ENCODE results near the gene LYL1.

The LYL1 gene

GRCh38 chr19:13094771-13095392 is 7.8 kb downstream of the LYL1 start:
- peak in 1 of 58 donors; percentile 32 for DNase-seq

DNA sequence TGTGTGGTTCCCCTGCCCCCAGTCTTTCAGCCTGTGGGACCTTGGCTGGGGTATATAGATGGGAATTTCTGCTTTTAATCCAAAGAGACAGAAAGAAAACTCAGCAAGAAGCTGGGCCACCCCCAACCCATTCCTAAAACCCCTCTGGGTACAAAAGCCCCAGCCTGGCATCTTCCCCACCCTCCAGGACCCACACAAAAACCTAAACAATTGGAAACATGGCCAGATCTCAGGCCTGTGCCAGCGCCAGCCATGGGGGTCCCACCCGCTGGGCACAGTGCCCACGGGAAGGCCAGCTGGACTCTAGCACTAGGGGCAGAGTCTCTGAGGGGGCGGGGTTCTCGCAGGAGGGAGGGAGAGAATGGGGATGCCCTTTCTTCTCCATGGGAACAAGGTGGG is 8.6 kb downstream of the LYL1 start:
- DNase-seq: peak in 15 of 58 donors; percentile 28 to 86 (median 65)

GRCh38 chr19:13093407-13094105 is 9.1 kb downstream of the LYL1 start:
- peak in 55 of 58 donors; percentile 16 to 89 (median 74) for DNase-seq

GRCh38 chr19:13092606-13093235 is 9.9 kb downstream of the LYL1 start:
- no peak for DNase-seq

GRCh38 chr19:13092158-13092543 is 10.5 kb downstream of the LYL1 start:
- DNase-seq: no peak

DNA sequence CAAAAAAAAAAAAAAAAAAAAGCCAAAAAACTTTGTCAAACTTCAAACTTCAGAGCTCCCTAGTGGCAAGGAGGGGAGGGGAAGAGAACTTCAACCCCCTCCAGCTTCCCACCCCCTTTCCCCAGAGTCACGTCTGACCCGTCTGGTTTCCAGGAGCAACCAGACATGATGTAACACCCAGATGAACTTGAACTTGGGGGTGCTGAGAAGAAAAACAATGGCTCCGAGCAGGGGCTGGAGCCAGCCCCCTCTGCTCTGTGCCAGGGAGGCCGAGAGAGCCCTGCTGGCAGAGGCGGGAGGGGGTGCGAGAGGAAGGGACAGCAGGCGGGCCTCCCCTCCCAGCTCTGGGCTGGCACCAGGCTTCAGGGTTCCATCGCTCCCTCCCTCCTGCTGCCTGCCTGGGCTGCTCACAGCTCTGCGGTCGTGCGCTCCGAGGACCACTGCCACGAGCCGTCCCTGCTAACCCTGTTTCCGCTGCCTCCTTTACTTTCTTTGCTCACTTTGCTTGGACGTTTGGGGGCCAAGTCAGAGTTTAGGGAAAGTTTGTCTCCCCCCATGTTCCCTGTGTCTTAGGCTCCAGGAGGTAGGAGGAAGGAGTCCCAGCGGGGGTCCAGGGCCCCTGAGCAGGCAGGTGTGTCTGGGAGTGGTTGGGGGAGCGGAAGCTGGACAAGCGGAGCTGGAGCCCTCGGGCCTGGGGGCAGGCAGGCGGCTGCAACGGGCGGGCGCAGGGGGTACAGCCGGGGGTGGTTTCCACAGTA is 11.1 kb downstream of the LYL1 start:
- DNase-seq: peak in 51 of 58 donors; percentile 15 to 88 (median 69)

DNA sequence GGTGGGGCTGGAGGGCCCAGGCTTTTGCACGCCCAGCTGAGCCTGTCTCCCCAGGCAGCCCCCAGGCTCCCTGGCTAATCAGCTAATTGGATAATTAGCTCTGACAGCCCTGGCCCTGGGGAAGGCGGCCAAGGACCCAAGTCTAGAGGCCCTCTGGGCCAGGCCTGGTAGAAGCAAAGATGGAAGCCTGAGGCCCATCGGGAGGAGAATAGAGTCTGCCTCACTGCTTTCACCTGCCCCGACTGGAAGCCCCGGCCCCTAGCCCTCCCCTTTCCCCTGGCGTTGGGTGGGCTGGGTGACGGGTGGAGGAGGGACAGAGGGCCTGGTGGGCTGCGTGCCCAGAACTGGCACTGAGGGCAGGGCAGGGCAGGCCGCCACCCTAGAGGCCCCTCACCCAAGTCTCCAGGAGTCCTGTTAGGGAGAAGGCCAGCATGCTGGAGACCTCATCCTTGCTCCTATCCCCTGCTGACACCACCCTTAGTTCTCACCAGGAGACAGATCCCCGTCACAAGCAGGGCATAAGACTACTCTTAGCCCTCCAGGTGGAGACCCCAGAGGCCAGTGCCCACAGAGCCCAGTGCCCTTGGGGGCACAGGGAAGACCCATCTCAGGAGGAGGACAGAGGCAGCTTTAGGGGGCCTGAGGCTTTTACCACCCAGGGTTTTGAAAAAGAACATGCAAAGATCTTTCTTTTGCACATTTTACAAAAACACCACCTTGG is 12.0 kb downstream of the LYL1 start:
- no peak for DNase-seq

GRCh38 chr19:13089857-13090507 is 12.7 kb downstream of the LYL1 start:
- DNase-seq: no peak

- DNase-seq: no peak
Observed at GRCh38 chr19:13089139-13089856, 13.4 kb downstream of the LYL1 start.

- no peak for DNase-seq
Observed at GRCh38 chr19:13087795-13088537, 14.7 kb downstream of the LYL1 start.

GRCh38 chr19:13087295-13087694 is 15.4 kb downstream of the LYL1 start:
- DNase-seq: no peak

- DNase-seq: no peak
Observed at GRCh38 chr19:13086341-13086740, 16.3 kb downstream of the LYL1 start.

DNA sequence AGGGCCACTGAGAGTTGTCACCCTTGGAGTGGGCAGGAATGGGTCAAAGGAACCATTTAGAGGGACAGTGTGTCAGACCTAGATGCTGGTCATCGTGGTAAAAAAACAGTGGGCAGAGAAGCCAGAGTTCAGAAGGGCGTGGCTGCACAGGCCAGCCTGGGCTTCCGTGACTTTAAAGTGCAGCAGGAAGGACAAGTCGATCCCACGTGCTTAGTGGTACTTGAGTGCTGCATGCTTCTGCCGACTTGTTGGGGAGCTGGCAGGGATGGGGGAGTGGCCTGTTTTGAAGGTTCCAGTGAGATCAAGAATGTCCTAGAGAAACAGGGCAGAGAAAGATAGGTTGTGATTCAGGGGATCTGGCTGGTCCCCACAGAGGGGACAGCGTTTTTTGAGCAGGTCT is 17.0 kb downstream of the LYL1 start:
- no peak for DNase-seq

- peak in 12 of 58 donors; percentile 35 to 55 (median 44) for DNase-seq
Observed at GRCh38 chr19:13083627-13084026, 19.0 kb downstream of the LYL1 start.

GRCh38 chr19:13083008-13083404 is 19.7 kb downstream of the LYL1 start:
- no peak for DNase-seq

DNA sequence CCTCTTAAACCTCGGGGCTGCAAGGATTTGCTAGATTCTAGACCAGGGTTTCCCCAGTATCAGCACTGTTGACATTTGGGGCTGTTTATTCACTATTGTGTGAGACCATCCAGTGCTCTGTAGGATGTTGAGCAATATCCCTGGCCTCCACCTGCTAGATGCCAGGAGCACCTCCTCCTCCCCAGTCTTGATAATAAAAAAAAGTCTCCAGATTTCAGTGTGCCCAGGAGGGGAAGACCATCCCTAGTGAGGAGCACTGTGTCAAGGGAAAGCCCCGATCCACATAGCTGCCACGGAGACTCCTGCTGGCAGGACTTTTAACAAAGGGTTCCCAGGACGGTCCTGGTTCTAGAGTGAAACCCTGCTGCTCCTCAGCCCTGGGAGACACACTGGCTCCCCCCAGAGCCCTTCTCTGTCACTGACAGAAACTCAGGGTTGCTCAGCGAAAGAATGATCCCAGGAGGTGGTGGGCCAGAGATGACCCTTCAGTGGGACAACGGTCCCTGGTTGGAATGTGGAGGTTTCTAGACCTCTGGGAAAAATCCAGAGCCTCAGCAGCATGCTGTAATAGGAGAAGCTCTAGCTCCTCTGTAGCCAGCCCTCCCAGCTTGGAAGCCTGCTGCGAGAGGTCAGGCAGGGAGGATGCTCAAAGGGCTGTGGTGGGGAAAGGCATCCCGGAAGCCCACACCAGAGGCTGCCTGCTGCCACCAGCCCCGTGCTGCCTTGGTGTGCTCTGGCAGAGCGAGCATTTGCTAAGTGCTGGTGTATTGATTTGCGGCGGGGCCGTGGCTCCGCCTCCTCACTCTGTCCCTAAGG is 20.3 kb downstream of the LYL1 start:
- DNase-seq: peak in 12 of 58 donors; percentile 16 to 63 (median 40)

DNA sequence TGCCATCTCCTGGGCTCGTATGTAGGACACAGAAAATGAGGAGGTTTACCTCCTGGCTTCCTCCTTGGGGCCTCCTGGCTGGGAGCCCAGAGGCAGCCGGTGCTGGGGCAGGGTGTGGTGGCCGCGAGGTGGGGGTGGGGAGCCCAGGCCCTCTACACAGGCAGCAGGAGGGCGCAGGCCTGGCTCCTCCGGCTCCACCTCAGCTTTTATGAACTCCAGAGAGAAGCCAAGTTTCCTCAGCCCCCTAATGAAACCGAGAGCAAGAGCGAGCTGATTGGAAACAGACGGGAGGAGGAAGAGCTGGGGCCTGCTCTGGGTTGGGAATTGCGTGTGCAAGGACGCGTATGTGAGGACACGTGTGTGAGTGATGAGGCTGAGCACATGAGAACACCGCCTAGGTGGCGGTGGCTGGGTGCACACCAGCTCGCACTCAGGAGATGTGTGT is 23.1 kb downstream of the LYL1 start:
- DNase-seq: peak in 1 of 58 donors; percentile 9

DNA sequence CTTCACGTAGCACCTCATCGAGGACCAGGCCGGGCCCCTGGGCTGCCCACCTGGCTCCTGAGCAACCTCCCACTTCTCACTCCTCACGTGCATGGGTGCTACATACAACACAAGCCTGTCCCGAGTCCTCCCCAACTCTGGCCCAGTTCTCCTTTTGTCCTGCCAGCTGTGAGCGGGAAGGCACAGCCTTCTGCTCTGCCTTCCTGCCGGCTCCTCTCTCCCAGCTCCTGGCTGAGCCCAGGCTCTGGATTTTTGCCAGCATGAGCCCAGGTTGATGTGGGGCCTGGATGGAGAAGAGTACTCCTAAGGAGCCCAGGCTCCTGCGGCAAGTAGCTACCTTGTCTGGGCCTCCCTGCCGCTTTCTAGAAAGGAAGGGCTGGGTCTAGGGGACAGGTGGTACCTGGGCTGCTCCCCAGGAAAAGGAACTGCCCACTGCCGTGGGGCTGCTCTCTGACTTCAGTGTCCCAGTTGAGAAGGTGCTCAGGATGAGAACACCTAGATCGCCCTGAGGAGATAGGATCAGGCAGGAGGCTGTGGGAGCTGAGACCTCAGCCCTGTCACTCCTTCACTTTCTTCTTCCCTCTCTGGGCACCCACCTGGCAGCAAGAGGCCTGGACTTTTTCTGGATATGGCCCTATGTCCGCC is 23.6 kb downstream of the LYL1 start:
- DNase-seq: peak in 4 of 58 donors; percentile 11 to 31 (median 22)

Data from anterior cingulate cortex (tissue), 58 donors.